ENCODE measurements around the gene COL4A4.

The COL4A4 gene

DNA sequence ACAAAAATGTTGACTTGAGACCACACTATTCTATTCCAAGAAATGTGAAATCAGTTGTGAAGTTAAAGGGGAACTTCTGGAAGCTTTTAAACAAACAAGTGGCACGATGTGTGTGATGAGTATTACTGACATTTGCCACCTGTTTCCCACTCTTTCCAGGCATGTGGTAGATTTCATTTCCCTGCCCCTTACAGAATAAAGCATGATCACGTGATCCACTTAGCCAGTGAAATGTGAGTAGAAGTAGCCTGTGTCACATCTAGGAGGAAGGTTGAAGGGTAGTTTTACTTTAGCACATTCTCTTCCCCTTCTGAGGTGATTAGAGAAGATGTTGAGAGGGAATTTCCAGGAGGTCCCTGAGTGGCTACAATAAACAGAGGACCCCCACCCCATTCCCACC lies 3.8 kb downstream of the COL4A4 start:
- DNase-seq: no peak

DNA sequence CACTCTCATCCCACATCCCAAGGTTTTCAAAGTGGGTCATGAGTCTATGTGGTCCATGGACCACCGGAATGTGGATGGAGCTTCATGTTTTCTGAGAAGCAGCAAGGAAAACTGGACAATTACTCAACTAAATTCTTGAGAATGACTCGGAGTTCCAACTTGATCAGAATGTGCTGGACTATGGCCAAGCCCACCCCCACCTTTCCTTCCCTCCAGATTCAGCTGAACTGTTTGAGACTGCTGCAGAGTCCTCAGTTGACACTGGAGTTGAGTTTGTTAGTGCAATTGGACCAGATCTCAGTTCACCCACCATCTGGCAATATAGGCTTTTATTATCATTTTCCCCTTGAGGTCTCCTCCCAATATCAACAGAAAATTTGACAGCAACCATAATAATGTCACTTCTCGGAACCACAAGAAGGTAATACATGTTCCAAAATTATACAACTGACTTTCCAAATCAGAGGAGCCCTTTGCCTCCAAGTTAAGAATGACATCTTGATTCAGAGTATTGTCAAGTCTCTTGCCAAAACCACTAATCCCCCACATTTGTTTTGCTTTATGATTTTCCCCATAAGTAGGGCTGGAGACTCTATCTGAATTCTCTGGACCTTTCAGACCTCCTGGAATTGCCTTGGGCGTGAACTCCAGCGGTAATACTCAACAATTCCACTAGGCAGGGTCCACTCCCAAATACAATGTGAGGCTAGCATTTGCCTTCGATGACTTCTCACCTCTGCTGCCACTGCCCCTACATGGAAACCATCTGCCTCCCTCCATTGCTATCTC lies 8.8 kb downstream of the COL4A4 start:
- no peak for DNase-seq

DNA sequence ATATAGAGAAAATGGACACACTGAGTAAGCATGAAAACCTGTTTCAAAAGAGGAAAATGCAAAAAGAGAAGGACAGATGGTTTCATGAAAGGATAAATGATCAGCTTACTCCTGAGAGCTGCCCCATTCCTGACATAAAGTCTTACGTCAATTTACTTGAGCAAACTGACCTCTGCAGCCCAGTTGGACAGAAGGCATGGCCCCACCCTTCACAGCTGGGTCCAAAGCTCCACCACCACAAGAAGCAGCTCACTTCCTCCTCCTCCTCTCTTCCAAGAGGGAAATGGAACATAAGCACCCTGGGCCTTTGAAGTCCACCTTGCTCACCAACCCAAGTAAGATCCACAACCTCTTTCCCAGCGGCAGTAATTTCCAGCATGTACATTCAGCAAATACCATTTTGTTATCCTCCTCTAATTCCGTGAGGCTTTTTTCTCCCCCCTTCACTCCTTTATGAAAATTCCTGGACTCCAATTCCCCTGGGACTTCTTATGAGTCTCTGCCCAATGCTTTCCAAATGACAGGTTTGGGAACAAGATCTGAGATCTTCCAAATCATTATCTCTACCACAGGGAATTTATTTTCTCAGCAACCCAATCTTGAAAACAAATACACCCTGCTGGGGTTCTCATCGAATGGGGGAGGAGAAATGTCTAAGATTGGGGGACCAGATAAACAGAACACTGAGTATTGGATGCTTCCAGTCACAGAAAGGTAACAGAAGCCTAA lies 10.1 kb downstream of the COL4A4 start:
- DNase-seq: no peak

DNA sequence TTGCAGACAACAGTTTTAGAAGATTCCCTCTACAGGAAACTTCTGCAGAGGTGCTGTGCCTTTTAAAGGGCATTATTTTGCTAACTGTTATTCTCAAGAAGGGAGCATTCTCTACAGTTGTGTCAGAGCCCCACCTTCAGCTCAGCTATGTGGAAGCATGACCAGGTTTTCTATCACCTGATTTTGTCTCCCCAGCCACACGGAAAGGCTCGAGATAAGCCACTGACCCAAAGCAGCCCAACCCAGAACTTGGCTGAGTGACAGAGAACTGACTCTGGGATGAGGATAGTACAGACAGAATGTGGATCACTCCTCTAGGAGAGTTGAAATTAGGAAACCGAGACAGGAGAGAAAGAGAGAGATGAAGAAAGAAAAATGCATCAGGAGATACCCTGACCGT lies 10.7 kb downstream of the COL4A4 start:
- no peak for DNase-seq

DNA sequence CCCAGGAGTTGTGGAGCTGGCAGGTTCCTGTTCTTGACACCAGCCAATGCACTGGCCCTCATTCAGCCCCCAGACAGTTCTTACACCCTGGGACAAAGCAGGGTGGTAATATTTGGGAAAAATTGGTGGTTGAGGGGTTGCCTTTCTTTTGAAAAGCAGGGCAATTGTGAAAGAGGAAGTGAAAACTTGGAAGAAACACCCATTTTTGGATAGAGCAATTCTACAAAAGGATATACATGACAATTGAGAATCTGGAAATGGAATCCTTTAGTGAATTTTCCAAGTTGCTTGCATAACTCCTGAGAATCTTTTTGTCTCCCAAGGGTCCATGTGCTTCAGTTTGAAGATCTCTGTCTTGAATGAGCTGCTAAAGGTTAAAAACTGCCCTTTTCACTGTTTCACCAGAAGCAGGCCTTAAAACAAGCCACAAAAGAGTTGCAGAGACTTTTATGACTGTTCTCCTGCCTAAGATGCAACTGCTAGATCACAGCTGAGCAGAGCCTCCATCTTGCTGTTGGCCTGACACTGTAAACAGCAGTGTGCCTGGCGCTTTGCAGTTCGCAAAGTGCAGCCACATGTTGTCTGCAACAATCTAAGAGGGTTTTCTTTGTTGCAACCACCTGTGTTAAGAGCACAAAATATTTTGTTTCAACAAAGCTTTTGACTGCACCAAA lies 11.8 kb downstream of the COL4A4 start:
- DNase-seq: no peak

DNA sequence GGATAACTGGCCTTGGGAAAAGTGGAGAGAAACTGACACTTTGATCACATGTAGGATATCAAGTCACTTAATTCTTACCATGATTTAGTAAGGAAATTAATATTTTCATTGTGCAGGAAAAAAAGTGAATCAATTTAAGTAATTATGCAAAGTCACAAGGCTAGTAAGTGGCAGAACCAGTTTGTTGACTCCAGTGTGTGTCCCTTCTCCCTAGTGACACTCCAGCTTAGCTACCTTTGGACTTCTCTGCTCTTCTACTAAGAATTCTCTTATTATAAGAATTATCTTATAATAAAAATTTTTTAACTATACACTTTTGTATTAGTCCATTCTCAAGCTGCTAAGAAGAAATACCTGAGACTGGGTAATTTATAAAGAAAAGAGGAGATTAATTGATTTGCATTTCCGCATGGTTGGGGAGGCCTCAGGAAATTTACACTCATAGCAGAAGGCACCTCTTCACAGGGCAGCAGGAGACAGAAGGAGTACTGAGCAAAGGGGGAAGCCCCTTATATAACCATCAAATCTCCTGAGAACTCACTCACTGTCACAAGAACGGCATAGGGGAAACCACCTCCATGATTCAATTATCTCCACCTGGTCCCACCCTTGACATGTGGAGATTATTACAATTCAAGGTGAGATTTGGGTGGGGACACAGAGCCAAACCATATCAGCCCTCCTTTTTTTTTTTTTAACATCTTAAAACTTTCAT lies 13.6 kb downstream of the COL4A4 start:
- no peak for DNase-seq

DNA sequence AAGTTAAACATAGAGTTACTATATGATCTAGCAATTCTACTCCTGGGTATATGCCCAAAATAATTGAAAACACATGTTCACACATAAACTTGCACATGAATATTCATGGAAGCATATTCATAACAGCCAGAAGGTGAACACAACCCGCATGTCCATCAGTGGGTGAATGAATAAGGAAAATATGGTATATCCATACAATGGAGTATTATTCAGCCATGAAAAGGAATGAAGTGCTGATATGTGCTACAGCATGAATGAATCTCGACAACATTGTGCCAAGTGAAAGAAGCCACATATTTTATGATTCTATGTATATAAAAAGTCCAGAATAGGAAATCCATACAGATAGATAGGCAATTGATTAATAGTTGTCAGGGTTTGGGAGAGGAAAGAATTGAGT lies 15.9 kb downstream of the COL4A4 start:
- DNase-seq: no peak

DNA sequence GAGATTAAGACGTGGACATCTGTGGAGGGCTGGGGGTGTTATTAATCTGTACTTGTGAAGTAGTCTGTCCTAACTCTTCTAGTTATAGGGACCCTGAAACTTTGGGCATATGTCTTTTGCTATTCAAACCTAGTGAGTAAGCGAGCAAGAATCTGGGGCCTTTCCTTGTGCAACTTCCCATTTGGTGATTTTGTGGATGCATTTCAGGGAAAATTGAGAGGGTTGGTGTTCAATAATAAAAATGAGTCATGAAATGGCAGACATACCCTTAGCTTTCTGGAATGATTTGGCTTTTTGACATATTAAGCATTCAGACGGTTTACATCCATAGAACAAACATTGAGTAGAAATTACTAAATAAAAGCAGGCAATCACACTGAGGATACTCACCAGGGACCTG lies 17.0 kb downstream of the COL4A4 start:
- DNase-seq: no peak

DNA sequence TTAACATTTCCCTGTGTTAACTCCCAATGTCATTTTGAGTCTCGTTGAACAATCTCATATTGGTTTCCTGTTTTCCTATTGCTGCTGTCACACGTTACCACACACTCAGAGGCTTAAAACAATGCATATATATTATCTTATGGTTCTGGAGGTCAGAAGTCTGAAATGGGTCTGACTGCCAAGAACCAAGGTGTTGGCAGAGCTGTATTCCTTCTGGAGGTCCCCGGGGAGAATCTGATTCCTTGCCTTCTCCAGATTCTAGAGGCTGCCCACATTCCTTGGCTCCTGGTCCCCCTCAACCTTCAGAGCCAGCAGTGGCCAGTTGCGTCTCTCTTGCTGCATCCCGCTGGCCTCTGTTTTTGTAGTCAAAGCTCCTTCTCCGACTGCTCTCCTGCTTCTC lies 17.5 kb downstream of the COL4A4 start:
- no peak for DNase-seq

DNA sequence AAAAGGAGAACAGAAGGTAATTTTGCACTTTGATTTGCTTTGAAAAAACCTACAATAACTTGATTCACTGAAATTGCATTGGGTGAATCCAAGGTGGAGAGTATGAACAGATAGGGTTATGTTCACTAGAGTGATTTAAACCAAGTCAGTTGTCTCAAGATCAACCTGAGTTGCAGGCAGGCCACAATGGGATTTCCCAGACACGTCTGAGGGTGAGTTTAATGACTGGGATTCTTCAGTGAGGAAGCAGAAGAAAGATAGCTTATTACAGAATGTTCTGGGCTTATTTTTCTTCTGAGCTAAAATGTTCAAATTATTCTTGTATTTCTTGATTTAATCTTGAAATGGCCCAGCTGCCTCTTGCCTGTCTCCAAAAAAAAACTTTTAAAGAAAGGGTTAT lies 20.1 kb downstream of the COL4A4 start:
- DNase-seq: no peak

DNA sequence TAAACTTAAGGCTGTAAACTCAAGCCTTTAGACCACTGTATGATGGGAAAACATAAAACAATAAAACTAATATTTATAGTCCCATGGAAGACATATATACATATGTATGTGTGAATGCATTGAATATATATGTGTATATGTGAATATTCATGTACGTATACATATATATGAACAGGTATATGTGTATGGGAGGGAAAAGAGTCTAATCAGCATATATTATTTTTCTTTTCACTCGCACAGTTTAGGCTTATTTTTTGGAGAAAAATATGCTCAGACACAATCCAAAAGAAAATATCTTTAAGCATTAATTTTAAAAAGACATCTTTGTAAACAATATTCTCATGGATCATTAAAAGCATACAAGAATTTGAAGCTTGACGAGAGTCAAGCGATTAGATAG lies 22.7 kb downstream of the COL4A4 start:
- no peak for DNase-seq

DNA sequence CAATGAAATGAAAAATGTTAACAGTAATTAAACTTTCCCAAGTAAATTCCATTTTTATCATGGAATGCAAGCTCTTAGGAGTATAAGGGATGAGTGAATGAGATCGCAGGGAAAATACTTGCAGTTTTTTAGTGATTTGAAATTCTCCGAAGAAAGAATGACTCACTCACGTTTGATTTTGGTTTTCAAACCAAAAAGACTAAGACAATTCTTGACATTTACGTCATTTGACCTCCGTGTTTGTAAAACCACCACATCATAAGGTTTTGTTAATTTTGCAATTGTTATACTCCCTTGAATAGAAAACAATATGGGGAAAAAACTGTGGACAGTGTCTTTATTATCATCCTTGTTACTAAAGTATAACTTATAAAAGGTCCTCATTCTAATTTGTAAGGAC lies 29.4 kb downstream of the COL4A4 start:
- DNase-seq: no peak

DNA sequence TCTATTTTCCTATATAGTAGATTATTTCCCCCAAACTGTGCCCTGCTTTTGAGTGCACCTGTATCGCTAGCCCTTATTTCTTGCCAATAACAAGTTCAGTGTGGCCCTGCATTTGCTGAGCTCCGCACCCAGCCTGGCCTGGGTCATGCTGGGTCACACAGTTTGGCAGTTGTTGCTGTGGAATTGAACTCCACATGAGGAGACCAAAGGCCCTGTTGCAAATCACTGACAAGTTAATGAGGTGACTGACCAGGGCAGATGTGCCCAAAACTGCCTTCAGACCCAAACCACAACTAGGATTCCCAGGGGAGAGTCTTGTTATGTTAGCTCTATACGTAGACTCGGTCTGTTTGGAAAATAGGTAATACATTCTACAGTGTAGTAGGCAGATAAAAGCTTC lies 31.0 kb downstream of the COL4A4 start:
- no peak for DNase-seq

DNA sequence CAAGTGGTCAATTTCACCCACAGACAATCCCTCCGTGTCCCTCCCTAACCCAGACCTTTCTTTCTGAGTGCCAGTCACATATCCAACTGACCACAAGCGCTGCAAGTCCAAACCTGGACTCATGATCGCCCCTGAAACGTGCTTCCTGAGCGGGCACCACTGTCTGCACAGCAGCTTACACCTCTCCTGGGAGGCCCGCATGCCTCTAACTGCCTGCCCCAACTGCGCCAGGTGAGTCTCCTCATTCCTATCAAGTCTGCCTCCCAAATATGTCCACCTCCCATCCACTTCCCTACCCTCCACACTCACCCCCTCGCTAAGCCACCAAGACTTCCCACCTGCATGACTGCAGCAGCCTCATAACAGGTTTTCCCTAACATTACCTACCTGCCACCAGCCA lies 33.4 kb downstream of the COL4A4 start:
- DNase-seq: no peak

DNA sequence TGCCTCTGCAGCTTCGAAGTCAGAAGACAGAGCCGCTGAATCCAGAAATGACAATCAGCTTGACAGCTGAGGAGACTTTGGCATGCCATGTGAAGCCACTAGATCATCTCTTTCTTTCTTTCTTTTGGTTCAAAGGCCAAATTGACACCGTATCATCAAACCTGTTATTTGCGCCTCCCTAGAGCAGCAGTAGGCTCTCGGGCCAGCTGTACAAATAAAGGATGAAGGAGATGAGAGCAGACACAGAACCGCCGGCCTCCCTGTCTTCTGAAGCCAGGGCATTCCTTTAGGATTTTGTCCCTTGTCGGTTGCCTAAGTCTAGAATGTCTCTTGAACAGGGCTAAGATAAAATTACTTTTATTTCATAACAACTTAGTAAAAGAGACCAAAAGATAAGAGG lies 36.8 kb downstream of the COL4A4 start:
- no peak for DNase-seq

DNA sequence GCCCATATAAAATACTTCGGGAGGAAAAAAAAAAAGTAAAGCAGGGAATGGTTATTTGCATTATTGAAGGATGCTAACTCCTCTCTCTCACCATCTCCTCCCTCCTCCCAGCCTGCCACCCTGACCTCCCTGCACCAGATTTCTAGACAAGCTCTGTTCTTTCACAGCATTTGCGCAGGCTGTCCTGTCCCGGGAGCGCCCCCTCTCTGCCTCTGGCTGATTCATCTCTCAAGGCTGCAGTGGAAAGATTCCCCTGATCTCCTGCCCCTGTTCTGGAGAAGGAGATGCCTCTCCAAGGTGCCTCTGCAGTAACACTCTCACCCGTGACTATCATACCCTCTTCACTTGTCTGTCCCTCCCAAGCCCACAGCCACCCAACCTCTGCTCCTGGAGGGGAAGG lies 38.5 kb downstream of the COL4A4 start:
- no peak for DNase-seq

DNA sequence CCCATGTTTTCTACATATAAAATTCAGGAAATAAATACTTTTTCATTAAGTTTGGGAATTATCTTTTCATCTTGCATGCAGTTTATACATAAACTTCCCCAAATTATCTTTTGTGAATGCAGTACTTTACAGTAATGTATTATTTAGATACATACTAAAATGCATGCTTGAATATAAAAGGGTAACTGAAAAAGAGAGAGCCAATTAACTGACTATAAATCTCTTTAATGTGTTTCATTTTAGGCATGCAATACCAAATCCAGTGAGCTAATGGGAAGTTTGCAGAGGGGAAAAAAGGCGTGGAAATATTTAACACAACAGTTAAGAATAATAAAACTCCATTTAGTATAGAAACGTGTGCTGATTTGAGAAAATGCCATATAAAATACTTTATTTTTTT lies 39.2 kb downstream of the COL4A4 start:
- no peak for DNase-seq

DNA sequence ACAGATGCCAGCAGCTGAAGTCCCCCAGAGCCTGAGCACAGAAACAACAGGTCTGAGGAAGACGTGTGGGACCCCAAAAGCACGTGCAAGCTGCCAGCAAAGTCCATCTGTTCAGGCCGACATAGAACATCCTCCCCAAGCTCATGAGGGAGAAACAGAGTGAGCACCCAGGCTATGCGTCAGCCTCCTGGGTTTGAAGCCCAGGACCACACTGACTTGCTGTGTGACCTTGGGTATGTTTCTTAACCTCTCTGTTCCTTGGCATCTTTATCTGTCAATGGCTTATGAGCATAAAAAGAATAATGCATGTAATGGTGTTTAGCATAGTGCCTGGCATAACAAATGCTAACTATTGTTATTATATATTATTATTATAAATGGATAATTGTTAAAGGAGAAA lies 40.3 kb downstream of the COL4A4 start:
- DNase-seq: no peak

DNA sequence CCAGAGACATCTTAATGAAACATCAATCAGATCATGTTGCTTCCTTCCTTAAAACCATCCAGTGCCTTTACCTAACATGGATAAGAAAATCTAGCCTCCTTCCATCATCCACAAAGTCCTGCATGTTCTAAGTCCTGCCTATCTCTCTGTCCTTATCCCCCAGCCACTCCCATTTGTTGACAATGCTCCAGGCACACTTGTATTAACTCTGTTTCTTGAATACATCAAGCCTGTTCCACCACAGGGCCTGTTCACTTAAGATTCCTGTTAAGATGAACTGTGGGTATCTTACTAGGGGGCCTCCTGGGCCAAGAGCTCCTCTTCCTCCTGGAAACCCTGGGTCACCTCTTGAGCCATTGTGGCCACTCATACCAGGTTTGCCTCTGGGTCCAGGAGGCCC lies 45.7 kb downstream of the COL4A4 start:
- DNase-seq: no peak

DNA sequence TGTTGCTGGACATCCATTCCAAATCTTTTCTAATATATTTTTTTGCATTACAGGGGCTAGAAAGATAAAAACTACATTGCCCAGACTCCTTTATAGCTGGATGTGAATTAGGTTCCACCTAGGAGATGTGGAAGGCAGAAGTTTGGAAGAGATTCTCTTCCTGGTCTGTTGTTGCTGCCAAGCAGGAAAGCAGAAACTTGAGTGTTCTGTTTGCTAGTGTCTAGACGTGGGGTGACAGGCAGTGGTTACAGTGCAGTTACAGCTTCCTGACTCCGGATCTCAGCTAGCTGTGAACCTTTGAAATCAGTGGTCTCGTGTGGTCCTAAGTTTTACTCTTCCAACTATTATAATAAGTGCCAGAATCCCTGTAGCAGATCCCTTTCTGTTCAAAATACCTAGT lies 46.2 kb downstream of the COL4A4 start:
- DNase-seq: no peak

DNA sequence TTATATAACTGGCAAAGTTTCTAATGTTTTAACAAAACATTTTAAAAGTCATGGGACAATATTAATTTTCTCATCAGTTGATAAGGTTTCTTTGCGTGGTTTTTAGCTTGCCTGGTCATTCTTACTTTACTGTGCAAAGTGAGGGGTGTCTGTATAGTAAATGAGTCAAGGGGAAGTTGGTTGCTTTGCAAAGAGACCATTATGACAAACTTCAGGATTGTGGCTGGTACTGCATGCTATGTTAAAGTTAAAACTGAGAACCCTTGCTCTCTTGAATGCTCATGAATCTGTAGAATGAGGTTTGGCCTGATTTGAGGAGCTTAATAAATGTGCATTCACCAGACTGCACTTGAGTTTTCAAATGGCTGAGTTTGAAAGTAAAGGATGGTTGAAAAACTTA lies 47.0 kb downstream of the COL4A4 start:
- no peak for DNase-seq

DNA sequence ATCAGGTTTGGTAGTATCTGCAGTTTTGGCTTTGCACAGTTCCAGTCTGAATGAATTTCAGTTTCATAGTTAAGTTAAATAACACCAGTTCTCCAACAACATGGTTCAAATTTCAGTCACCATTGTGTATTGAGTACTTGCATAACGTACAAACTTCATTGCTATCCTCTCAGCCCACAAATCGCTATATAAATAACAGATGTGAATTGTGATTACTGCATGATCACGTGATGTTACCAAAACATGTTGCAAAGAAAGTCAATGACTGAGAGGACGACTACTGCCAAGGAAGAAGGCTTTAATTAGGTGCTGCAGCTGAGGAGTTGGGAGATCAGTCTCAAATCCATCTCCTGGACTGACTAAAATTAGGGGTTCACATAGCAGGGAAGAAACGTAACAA lies 48.2 kb downstream of the COL4A4 start:
- DNase-seq: no peak

Measured in CD4-positive, alpha-beta T cell treated with Interferon gamma for 1 hour (primary cell).